DND-41 (cell line): ENCODE data around the gene FOXO6.

Experiments
- ATAC-seq: fragments of 200-7000 bp; cut with Tn5 transposase; 3 replicates; pipeline ENCODE4 v1.9.1; 2021; ENCODE audit warnings: low read depth; ENCODE audit not compliant: insufficient read depth
- DNase-seq: peaks from one replicate; pipeline ENCODE4 v3.0.0-alpha.2; 2020
- H2AFZ ChIP-seq: 2 replicates; pipeline ENCODE4 v1.6.0; 2012; ENCODE audit warnings: low read depth, low read length
- H3K27ac ChIP-seq: 2 replicates; pipeline ENCODE4 v1.5.1; 2012; ENCODE audit warnings: low read length, inconsistent platforms
- H3K27me3 ChIP-seq: fragments of 200-600 bp; sonication (generic); 2 replicates; pipeline ENCODE4 v1.6.0; 2012; ENCODE audit warnings: low read length, mild to moderate bottlenecking, inconsistent platforms; ENCODE audit not compliant: insufficient read depth, poor library complexity
- H3K36me3 ChIP-seq: 2 replicates; pipeline ENCODE4 v1.5.1; 2012; ENCODE audit warnings: low read length, inconsistent platforms; ENCODE audit not compliant: insufficient read depth
- H3K4me1 ChIP-seq: 2 replicates; pipeline ENCODE4 v1.5.1; 2012; ENCODE audit warnings: mild to moderate bottlenecking, low read length; ENCODE audit not compliant: insufficient read depth
- H3K4me2 ChIP-seq: 2 replicates; pipeline ENCODE4 v1.6.0; 2012; ENCODE audit warnings: mild to moderate bottlenecking, moderate library complexity, low read length, inconsistent platforms; ENCODE audit not compliant: insufficient read depth
- H3K4me3 ChIP-seq, 2 experiments: fragments of 200-600 bp in 1 of 2; shearing (Covaris generic) in 1 of 2; 2 replicates each; pipeline ENCODE4 v1.5.1; 2012 to 2016; ENCODE audit warnings: inconsistent platforms in 2 of 2, low read length in 2 of 2, mild to moderate bottlenecking in 2 of 2, low read depth in 1 of 2, moderate library complexity in 1 of 2
- H3K79me2 ChIP-seq: 2 replicates; pipeline ENCODE4 v1.6.0; 2012; ENCODE audit warnings: low read length, inconsistent platforms; ENCODE audit not compliant: insufficient read depth
- H3K9ac ChIP-seq: 2 replicates; pipeline ENCODE4 v1.6.0; 2012; ENCODE audit warnings: low read depth, mild to moderate bottlenecking, inconsistent platforms, low read length, moderate library complexity
- H3K9me3 ChIP-seq: 2 replicates; pipeline ENCODE4 v1.5.1; 2012; ENCODE audit warnings: low read length, moderate library complexity, mild to moderate bottlenecking, inconsistent platforms; ENCODE audit not compliant: insufficient read depth, severe bottlenecking
- H4K20me1 ChIP-seq: 2 replicates; pipeline ENCODE4 v1.6.0; 2012; ENCODE audit warnings: low read length; ENCODE audit not compliant: insufficient read depth
- CTCF ChIP-seq: IDR thresholded peaks from 2 replicates; pipeline ENCODE4 v1.5.1; 2012; ENCODE audit warnings: borderline replicate concordance, low read length, moderate library complexity, mild to moderate bottlenecking; ENCODE audit not compliant: poor library complexity, severe bottlenecking; ENCODE audit errors: extremely low read depth
- EZH2 ChIP-seq: IDR thresholded peaks from 3 replicates; pipeline ENCODE4 v1.6.1; 2012; ENCODE audit warnings: borderline replicate concordance, low read depth, mild to moderate bottlenecking, moderate library complexity, low read length, inconsistent platforms; ENCODE audit not compliant: severe bottlenecking

FOXO6 gene

DNA sequence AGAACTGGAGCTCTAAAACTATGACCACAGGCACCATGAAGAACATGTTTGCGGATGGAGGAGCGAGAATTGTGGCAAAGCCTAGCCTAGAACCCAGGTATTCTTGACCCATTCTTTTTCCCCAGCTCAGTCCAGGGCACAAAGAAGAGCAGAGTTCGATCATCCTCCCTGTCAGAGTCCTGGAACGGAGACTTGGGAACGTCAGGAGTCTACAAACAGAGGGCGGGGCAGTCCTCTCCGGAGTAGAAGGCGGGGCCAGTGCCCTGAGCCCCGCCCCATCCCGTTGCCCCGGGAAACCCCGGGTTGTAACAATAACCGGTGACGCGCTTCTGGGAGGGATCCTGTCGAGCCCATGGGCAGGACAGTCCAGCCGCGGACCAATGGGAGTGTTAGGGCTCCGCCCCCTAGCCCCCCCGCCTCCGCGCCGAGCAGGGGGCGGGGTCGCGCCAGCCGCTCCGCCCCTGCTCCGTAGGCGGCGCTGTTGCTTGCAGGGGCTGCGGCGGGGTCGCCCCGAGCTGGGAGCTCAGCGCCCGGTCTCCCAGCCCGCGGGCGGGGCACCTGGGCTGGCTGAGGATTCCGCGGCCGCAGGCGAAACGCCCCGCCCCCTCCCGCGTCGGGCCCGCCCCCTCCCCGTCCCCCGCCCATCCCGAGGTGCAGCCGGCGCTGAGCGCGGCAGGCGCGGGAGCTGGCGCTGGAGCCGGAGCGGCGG is at the start of gene FOXO6:
Gene FOXO6 (plus strand): TSS at position 649 of the 709 bp plus-strand sequence.
- Histone ChIP-seq H2AFZ (peak within 1 kb of the TSS; percentile 27), H3K27ac (no peak within 1 kb of the TSS), H3K9ac (peak within 1 kb of the TSS; percentile 52), H3K4me3 (peak within 1 kb of the TSS in 1 of 2 experiments; percentile 56; a peak in 3 of 4 replicates), H3K4me2 (peak within 1 kb of the TSS; percentile 83), H3K9me3 (no peaks in the 10 kb centered on the region), H3K4me1 (peaks cover 50% of the 10 kb centered on the region), H3K27me3 (peaks cover 18% of the 10 kb centered on the region), H3K79me2 (no peaks in the 10 kb centered on the region), H4K20me1 (peaks cover 27% of the 10 kb centered on the region), H3K36me3 (no peaks in the 10 kb centered on the region)
- peak; percentile 96 for DNase-seq
- peak; percentile 87 for ATAC-seq
- TF ChIP-seq EZH2 (no peak), CTCF (peak; percentile 81)

- DNase-seq: no peak
- H3K9ac ChIP-seq: no peak overlapping the region
- H3K27ac ChIP-seq: no peak overlapping the region
- peaks cover 11% of the 10 kb centered on the region for H3K27me3 ChIP-seq
- no peak overlapping the region for H3K4me2 ChIP-seq
- H3K79me2 ChIP-seq: no peaks in the 10 kb centered on the region
- H3K4me1 ChIP-seq: no peaks in the 10 kb centered on the region
- H3K36me3 ChIP-seq: no peaks in the 10 kb centered on the region
- H2AFZ ChIP-seq: no peak overlapping the region
- no peaks in the 10 kb centered on the region for H4K20me1 ChIP-seq
- ATAC-seq: no peak
- TF ChIP-seq CTCF (no peak), EZH2 (no peak)
- H3K9me3 ChIP-seq: no peaks in the 10 kb centered on the region
- no peak overlapping the region for H3K4me3 ChIP-seq
Observed at GRCh38 chr1:41312991-41313645, 48.1 kb upstream of the FOXO6 start.

DNA sequence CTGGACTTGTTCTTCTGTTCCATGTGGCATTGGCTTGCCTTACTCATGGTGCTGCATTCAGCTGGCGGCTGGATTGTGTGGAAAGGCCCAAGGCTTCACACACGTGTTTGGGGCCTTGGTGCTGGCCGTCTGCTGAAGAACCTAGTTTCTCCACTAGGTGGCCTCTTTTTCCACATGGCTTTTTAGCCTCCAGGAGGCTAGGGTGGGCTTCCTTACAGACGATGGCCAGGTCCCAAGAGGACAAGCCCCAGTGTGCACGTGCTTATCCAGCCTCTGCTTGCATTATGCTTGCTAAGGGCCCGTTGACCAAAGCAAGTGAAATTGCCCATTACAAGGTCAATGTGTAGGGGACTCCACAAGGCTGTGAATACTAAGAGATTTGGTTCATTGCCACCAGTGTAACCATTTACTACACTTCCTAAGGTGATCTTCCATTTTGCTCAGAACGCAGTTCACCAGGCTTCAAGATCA is 47.5 kb upstream of the FOXO6 start:
- DNase-seq: peak; percentile 39
- H3K27ac ChIP-seq: no peak overlapping the region
- ATAC-seq: peak; percentile 76

More for the DNA sequence above, 47.5 kb upstream of the FOXO6 start:
- Histone ChIP-seq H3K4me1 (no peaks in the 10 kb centered on the region), H3K4me3 (no peak overlapping the region), H3K9me3 (no peaks in the 10 kb centered on the region), H3K27me3 (peaks cover 11% of the 10 kb centered on the region), H3K36me3 (no peaks in the 10 kb centered on the region), H3K79me2 (no peaks in the 10 kb centered on the region), H3K9ac (no peak overlapping the region), H2AFZ (no peak overlapping the region), H4K20me1 (no peaks in the 10 kb centered on the region), H3K4me2 (no peak overlapping the region)
- TF ChIP-seq EZH2 (no peak), CTCF (peak; percentile 76)
